ENCODE data around the gene COX14. TPM values are rescaled to one million over a fixed set of nuclear protein-coding genes. Genes with fewer than 3 reads are reported as not detected.

COX14 gene
- total and polyA plus RNA-seq, 8 donors: 30.5 to 77.6 (median 36.6) TPM

- H3K36me3 ChIP-seq: no peaks in the 10 kb centered on the region
- no peaks in the 10 kb centered on the region for H3K27me3 ChIP-seq
- H3K4me1 ChIP-seq: peaks cover 3 to 14% of the 10 kb centered on the region in 2 donors
- H3K4me3 ChIP-seq: no peak overlapping the region
- intact Hi-C loops (cut with DNase I): no loop called here
- H3K27ac ChIP-seq: no peak overlapping the region
- DNase-seq (peak in 1 of 4 donors; percentile 65), ATAC-seq (no peak)
- TF ChIP-seq CTCF (IDR thresholded peaks at IDR 0.05): no peak
- H3K9me3 ChIP-seq: no peaks in the 10 kb centered on the region
Observed at GRCh38 chr12:50073206-50073605, 38.8 kb upstream of the COX14 start.

- DNase-seq (no peak), ATAC-seq (no peak)
- intact Hi-C loops (cut with DNase I): no loop called here
Observed at GRCh38 chr12:50073712-50074111, 38.3 kb upstream of the COX14 start.

GRCh38 chr12:50074936-50075807, 36.9 kb upstream of the COX14 start:
- intact Hi-C loops (cut with DNase I): no loop called here
- H3K4me1 ChIP-seq: peaks cover 3 to 14% of the 10 kb centered on the region in 2 donors
- H3K4me3 ChIP-seq: no peak overlapping the region
- no peaks in the 10 kb centered on the region for H3K27me3 ChIP-seq
- no peak overlapping the region for H3K27ac ChIP-seq
- peak; percentile 91 to 97 for TF ChIP-seq CTCF (IDR thresholded peaks at IDR 0.05)
- ATAC-seq (peak; percentile 95), DNase-seq (peak; percentile 64 to 94 (median 84))
- no peaks in the 10 kb centered on the region for H3K9me3 ChIP-seq
- H3K36me3 ChIP-seq: no peaks in the 10 kb centered on the region

More at GRCh38 chr12:50073712-50074111, 38.3 kb upstream of the COX14 start:
- Histone ChIP-seq H3K27ac (no peak overlapping the region), H3K27me3 (no peaks in the 10 kb centered on the region), H3K4me3 (no peak overlapping the region), H3K9me3 (no peaks in the 10 kb centered on the region), H3K36me3 (no peaks in the 10 kb centered on the region), H3K4me1 (peaks cover 3 to 14% of the 10 kb centered on the region in 2 donors)
- TF ChIP-seq CTCF (IDR thresholded peaks at IDR 0.05): no peak

GRCh38 chr12:50075808-50076170, 36.2 kb upstream of the COX14 start:
- intact Hi-C loops (cut with DNase I): no loop called here

More at GRCh38 chr12:50075808-50076170, 36.2 kb upstream of the COX14 start:
- DNase-seq (no peak), ATAC-seq (no peak)
- no peak overlapping the region for H3K4me3 ChIP-seq
- no peaks in the 10 kb centered on the region for H3K9me3 ChIP-seq
- H3K27me3 ChIP-seq: peaks cover 0 to 3% of the 10 kb centered on the region in 2 donors
- TF ChIP-seq CTCF (IDR thresholded peaks at IDR 0.05): no peak
- no peak overlapping the region for H3K27ac ChIP-seq
- H3K36me3 ChIP-seq: no peaks in the 10 kb centered on the region
- H3K4me1 ChIP-seq: peaks cover 0 to 8% of the 10 kb centered on the region in 2 donors
